ENCODE results near the gene PDLIM3.
"Not testable (repeated sequence)": the region's sequence is repeated elsewhere in the genome, so short reads cannot be mapped to it uniquely, and the experiment has no call there.

The PDLIM3 gene, protein sequence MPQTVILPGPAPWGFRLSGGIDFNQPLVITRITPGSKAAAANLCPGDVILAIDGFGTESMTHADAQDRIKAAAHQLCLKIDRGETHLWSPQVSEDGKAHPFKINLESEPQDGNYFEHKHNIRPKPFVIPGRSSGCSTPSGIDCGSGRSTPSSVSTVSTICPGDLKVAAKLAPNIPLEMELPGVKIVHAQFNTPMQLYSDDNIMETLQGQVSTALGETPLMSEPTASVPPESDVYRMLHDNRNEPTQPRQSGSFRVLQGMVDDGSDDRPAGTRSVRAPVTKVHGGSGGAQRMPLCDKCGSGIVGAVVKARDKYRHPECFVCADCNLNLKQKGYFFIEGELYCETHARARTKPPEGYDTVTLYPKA
- 0 to 0.09 reads per million in 2 donors for total RNA-seq

DNA sequence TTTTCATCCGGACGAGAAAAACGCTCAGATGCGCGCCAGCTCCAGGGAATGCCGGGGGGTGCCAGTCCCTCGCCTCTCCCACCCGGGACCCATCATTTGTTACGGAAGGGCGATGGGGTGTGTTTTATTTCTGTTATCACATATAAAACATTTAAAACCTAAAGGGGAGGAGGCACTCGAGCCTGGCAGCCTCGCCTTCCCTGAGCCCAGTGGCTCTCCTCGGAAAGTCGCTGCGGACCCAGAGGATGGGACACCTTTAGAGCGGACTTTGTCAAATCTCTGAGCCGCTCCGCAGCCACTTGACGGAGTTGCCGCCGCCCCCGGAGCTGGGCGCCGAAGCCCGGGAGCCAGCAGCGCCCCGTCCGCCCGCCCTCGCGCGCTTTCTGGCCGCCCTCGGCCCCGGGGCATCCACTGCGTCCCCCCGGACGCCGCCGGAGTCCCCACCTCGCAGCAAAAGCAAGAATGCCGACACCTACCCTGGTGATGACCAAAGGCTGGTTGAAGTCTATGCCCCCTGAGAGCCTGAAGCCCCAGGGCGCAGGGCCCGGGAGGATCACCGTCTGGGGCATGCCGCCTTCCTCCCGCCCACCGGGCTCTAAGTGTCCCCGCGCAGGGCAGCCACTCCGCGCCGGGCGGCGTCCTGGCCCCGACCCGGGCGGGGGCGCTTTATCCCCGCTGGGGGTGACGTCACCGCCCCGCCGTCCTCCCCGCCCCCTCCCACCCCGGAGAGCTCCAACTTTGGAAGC lies at the start of gene PDLIM3:
Gene PDLIM3 (minus strand): TSS at position 642 of the 746 bp plus-strand sequence. CDS start 73 bp downstream, at position 569.
- peak; percentile 1 for DNase-seq

DNA sequence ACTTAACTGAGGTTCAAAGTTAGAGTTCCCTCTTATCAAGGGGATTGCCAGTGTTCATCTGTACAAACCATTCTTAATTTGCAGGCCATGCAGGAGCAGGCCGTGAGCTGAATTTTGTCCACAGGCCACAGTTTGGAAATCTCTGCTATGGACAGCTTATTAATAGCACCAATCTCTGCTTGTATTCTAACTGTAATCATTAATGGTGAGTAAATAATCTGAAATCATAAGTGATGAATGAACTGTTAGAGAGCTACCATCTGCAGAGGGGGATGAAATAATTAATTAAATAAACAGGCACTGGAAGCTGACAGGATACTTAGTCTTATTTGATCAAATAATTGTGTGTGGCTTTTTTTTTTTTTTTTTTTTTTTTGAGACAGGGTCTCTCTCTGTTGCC lies 48.5 kb upstream of the PDLIM3 start:
- no peak for DNase-seq

DNA sequence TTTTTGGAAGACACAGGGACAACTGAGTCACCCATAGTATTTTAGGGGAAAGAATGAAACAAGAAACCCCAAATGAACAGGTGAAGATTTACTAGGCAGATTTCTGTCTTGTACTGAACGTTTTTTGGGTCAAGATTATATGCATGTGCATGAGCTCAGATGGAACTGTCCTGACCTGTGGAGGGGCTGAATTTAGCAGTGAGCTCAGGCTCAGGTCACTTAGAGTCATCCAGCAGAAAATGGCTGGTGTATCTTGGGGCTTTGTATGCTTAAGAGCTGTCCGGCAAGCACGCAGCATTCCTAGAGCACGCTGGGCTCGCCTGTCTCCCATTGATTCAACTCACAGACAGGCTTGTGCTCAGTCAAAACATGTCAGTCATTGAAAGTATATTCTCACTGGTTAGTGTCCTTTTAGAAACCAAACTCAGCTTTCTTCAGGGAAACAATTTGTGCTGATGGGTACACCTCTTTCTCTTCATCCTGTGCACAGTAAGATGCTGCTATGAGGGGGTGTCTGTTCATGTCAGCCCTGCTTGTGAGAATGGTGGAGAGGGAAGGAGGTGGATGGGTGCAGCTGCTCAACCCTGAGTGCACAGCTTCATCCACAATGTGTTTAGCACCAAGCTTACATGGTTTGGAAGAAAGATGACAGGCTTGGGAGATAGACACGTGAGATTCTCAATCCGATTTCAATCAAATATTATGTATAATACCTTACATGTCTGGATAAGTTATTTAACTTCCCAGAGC lies 47.5 kb upstream of the PDLIM3 start:
- DNase-seq, result no peak

DNA sequence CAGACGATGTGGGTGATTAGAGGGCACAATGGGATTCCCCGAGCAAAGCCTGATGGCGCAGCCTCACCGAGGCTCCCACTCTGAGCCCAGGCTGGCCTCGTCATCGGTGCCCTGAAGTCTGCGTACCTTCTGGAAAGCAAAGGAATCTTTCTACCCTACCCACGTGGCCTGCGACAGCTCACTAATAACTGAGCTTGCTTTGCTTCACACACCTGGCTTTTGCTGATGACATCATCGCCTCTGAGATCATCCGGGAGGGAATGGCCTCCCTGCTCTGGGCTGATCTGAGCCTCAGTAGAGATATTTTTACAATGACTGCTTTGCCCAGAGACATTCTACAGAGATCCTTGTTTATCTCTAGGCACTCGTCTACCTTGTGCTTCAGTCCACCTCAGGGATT lies 45.4 kb upstream of the PDLIM3 start:
- peak; percentile 7 for DNase-seq

DNA sequence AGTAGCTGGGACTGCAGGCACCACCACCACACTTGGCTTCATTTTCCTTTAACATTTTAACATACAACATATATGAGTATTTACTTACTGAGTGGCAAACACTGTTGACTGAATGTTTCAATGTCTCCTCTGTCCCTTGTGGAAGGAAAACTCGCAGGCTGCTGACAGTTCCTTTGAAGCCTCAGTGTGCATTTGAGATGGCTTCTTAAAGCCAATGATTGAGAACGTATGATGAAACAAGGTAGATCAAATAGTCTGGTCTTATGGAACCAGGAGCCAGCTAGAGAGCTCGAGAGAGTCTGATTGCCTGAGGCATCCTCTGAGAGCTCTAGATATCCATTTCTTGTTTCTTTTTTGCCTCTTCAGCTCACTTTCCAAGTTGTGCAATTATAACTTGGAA lies 43.0 kb upstream of the PDLIM3 start:
- no peak for DNase-seq

DNA sequence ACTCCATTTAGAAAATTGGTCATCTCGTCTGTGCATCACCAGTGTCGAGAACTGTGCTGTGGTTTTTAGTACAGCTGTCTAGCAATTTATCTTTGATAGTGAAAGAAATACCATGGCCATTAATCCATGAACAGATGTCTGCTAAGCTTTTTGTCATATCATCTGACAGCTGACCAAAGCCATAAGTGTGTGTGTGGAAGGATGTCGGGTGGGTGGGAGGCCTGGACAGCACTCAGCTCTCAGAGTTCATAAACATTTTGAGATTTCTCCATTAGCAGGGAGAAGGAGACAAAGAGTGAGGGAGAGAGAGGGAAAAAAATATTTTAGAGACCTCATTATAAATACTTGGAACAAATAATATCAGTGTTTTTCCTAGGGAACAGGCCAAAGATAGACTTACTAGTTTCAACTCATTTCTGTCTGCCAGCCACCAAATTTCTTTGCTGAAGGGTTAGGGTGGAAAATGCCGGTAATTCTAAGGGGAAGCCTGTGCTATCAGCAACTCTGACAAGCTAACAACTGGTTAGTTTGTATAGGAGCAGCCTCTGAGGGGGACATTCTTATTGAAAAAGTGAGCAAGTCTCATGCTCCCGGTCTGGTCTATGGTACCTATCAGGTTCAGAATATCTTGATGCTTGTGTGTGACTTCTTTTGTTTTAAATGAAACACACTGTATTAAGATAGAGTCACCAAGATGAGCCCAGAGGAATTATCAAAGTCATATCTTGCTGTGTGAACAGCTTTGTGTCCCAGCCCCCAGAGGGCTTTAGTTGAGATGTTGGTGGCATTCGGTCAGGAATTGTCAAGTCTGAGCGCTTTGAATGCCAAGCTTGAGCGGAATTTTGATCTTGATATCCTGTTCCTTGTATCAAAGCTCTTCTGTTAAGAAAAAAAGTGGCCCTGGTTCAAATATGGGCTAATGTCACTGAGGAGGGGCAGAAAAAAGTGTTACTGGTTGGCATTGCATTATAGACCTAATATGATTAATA lies 41.9 kb upstream of the PDLIM3 start:
- DNase-seq, result no peak

DNA sequence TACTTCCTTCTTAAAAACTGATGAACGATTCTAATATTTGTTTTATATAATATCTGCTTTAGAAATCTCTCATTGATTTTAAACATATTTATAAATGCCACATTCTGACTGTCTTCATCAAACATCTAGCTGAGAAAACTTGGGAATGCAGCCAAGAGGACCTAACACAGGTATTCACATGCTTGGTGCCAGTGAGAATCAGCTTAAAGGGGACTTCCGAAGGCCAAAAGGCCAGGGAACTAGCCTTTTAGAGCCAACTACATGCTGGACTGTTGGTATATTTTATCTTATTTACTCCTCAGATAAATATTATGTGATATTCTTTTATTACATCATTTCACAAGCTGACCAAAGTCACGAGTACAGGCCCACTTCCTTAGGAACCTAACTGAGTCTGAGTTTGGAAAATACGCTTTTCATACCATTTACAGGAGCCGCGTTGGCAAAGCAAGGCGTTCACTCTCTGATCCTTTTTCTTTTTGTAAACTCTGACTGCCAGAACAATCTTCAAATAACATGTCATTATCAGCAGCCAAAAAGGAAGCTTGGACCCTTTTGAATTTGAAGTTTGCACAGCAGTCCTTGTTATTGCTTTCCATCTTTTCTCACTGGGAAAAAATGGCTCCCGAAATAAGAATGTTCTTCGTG lies 41.1 kb upstream of the PDLIM3 start:
- DNase-seq, result no peak

DNA sequence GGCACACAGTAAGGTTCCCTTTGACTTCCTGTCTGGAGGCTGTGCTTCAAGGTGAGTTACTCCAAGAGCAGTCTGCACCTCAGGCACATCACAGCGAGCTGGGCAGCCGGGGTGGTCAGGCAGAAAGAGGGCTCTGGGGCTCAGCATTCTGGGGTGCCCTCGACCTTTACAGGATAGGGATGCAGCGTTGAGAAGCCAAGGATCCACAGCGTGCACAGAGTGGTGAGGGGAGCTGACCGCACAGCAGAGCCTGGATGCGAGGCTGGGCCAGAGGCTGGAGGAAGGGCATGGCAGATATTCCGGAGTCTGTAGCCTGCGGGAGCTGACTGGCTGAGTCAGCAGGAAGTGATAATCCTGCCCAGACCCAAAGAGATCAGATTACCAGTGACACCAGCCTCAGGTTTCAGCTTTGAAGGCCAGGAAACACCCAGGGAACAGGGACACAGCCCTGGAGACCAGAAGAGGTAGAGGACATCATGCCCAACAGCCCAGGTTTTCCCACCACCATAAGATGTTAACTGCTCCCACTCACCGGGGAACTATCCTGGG lies 38.4 kb upstream of the PDLIM3 start:
- DNase-seq, result no peak

DNA sequence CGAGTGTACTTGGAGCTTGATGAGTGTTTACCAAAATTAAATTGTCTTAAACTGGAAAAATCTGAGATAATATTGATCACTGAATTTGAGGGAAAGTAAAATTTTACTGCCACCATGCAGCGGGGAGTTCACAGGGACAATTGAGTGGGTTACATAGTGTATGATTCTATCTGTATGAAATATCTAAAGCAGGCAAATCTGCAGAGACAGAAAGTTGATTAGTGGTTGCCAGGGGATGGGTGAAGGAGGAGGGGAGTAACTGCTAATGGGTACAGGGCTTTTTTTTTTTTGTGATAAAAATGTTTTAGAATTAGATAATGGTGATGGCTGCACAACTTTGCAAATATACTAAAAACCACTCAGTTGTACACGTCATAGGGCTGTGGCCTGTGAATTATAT lies 35.4 kb upstream of the PDLIM3 start:
- no peak for DNase-seq

DNA sequence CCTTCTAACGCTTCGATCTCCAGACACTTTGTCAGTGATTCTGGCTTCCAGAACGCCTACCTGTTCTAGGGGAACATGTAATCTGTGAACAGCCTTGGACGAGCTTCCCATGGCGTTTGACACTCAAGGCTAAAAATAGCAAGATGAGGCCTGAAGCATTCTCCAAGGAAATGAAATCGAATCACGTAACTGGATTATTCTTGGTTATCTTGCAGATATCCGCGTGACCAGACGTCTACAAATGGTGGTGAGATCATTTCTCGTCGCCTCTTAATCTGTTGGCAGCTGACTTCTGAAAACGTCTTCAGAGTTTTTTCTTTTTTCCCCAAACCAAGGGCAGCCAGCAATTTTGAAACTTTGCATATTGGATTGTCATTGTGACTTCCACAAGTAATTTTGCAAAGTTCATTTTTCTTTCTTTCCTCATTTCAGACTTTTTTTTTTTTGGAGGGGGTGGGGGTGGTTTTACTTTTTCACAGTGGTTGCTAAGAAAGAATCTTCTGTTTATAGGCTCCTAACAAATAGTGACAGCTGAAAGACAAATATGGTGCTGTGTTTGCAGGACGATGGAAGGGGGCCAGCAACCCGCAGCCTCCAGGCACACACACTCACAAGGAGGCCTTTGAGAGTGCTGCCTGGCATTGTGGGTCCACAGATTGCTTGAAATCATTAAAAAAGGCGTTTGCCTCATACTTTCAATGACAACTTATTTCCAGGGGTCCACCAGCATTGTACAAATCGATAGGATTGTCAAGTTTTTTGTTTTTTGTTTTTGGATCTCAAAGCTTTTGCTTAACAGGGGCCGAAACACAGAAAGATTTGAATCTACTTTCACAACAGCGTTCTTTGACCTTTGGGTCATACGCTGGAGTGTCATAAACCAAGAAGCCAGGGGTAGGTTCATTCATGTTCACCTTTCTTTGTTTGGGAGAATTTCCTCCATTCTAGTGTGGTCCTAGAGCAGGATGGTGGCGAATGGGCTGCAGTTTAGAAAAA lies 32.4 kb upstream of the PDLIM3 start:
- DNase-seq, result no peak

DNA sequence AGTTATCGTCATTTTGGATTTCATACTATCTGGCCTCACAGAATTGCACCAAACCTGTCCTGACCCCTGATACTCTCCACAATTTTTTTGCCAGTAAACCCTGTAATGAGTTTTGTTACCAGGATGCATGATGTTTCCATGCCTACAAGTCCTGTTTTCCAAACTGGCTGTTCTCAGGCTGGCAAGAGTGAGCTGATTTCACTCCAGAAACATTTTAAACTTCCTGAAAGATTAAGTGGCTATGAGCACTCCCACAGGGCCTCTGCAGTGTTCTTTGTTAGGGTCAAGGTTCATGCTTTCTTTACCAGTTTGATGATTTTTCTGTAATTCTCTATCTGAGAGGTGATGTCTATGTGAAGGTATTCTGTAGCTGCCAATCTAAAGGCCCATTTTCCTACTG lies 31.7 kb upstream of the PDLIM3 start:
- no peak for DNase-seq

DNA sequence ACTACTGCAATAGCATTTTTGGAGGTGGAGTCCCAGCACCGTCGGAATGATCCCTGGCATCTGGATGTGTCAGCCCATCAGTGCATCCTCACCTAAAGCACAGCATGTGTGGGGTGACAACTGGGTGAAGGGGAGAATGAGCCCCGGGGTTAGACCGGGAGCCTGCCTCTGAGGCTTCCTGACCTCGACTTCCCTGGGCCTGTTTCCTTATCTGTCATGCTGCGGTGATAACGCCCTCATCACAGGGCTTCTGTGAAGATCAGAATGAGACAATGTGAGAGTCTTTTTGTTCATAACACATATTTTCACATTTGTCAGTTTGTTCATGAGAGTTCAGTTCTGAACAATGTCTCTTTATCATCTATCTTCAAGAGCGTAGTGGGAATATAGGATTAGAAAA lies 31.1 kb upstream of the PDLIM3 start:
- no peak for DNase-seq

DNA sequence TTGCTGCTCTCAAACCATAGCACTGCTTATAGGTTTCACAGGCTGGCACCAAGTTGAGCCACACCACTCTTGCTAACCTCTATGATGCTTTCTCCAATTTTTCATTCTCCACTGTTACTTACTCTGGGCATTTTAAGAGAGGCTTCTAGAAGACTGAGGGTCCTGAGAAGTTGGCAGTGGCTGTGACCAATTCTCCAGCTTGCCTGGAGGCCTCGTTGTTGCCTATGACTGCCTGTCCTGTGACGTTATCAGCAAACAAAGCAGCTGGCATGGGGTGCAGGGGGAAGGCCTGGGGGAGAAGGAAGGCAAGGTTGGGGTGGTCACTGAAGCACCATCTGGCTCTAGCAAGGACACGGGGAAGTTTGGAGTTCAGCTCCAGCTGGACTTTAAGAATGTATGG lies 30.4 kb upstream of the PDLIM3 start:
- DNase-seq, result no peak

DNA sequence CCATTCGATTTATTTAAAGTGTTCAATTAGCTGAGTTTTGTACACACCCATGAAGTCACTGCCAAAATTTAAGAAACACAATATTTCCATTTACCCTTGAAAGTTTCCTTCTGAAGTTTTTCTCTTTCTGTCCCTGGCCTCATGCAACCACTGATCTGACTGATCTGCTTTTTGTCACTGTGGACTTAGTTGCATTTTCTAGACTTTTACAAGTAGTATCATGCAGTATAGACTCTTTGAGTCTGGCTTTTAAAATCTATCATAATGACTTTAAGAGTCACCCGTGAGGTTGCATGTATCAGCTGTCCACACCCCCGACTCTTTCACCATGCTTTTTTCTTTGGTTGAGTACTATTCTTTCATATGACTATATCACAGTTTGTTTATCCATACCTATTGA lies 29.0 kb upstream of the PDLIM3 start:
- no peak for DNase-seq

DNA sequence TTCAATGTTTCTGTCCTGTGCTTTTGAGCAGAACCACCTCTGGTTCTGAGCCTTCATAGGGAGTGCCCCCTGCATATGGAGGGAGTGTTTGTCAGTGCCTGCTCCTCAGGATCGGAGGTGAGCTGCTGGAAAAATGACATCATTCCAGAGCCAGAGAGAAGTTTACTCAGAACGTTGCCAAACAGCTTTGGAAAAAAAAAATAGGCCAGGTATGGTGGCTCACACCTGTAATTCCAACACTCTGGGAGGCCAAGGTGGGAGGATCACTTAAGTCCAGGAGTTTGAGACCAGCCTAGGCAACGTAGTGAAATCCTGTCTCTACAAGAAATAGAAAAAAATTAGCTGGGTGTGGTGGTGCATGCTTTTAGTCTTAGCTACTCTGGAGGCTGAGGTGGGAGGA lies 27.2 kb upstream of the PDLIM3 start:
- no peak for DNase-seq

DNA sequence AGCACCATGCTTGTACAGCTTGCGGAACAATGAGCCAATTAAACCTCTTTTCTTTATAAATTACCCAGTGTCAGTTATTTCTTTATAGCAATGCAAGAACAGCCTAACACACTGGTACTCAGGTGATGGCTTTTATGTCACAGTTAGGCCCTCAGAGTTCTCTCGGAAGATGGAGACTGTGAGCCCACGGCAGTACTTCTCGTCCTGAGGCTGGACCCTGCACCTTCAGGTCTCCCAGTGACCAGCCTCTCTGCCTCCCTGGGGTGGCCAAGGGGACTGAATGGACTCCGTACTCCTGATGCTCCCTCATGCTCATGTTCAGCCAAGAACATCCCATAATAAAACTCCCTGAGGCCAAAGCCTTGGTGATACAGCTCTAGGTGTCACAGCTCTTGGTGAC lies 25.0 kb upstream of the PDLIM3 start:
- no peak for DNase-seq

DNA sequence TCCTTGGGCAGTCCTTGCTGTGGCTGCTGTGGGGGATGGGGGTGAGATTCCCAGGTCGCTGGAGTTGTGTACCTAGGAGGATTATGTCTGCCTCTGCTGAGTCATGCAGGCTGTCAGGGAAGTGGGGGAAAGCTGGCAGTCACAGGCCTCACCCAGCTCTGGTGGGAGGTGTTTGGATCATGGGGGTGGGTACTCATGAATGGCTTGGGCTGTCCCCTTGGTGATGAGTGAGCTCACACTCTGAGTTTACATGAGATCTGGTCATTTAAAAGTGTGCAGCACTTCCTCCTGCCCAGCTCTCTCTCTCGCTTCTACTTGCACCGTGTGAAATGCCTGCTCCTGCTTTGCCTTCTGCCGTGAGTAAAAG lies 24.6 kb upstream of the PDLIM3 start:
- no peak for DNase-seq

DNA sequence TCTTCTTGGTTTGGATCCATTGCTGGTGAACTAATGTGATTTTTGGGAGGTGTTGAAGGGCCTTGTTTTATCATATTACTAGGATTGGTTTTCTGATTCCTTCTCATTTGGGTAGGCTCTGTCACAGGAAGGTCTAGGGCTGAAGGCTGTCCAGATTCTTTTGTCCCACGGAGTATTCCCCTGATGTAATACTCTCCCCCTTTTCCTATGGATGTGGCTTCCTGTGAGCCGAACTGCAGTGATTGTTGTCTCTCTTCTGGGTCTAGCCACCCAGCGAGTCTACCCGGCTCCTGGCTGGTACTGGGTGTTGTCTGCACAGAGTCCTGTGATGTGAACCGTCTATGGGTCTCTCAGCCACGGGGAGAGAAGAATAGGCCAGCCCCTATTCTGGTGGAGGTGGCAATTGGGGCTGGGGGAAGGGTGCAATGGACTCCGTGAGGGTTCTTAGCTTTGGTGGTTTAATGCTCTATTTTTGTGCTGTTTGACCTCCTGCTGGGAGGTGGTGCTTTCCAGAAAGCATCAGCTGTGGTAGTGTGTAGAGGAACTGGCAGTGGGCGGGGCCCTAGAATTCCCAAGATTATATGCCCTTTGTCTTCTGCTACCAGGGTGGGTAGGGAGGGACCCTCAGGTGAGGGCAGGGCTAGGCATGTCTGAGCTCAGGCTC lies 24.1 kb upstream of the PDLIM3 start:
- DNase-seq, result not testable (repeated sequence)

DNA sequence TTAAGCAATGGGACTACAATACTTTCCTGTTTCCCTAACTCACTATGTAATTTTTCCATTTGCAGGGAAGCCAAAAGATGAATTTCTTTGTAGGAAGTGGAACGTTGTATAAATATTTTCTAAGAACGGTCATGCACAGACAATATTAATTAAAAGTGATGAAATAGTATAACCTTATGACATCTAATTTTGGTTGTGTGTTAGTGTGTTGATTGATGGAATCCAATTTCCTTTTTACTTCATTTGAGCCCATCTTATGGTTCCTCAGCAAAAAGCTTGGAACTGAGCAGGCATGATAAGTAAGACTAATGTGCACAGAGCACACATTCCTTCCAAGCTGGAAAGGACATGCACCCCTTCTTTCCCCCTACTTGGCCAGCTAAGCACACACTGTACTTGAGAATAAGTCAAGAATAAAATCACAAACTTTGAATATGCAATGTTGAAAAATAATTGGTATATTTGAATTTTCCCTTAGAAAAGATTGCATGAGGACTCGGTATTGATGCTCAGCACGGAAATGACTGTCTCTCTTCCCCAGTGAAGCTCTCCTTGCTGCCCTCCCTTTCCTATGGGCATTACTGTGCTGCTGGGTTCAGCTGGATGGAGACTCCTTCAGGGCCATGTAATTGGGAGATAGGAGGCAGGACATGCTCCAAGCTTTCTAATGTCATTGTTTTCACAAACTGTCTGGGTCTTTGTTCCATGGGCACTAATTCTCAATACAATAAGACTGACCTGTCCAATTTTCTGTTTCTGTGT lies 19.2 kb upstream of the PDLIM3 start:
- DNase-seq, result no peak

Data from activated gamma-delta T cell (primary cell).